ENCODE measurements around the gene CHRNE.
A peak's percentile ranks its signal among the peaks of the same experiment; 100 is the strongest.

CHRNE gene

GRCh38 chr17:4860651-4861050, 42.2 kb downstream of the CHRNE start:
- intact Hi-C loops (cut with DNase I), result no loop called here
- DNase-seq, result peak in 1 of 10 donors; percentile 53

- peak in 3 of 10 donors; percentile 48 to 83 (median 79) for DNase-seq
- intact Hi-C loops (cut with DNase I), result no loop called here
These were observed 42.9 kb downstream of the CHRNE start for GRCh38 chr17:4859816-4860625.

GRCh38 chr17:4858882-4859260, 44.0 kb downstream of the CHRNE start:
- DNase-seq, result peak in 7 of 10 donors; percentile 48 to 92 (median 62)
- intact Hi-C loops (cut with DNase I), result no loop called here

GRCh38 chr17:4858068-4858881, 44.6 kb downstream of the CHRNE start:
- intact Hi-C loops (cut with DNase I), result no loop called here
- DNase-seq, result peak in 8 of 10 donors; percentile 48 to 94 (median 62)

GRCh38 chr17:4857347-4857746, 45.6 kb downstream of the CHRNE start:
- DNase-seq, result peak in 1 of 10 donors; percentile 72
- intact Hi-C loops (cut with DNase I), result loop anchor here (1.0 kb wide), 1 partner anchor 21 kb away; no protein-coding TSS in a partner anchor

GRCh38 chr17:4856937-4857314, 46.0 kb downstream of the CHRNE start:
- intact Hi-C loops (cut with DNase I), result loop anchor here (1.0 kb wide), 1 partner anchor 21 kb away; no protein-coding TSS in a partner anchor
- peak in 8 of 10 donors; percentile 49 to 97 (median 70) for DNase-seq

- DNase-seq, result peak in 2 of 10 donors; percentile 84 to 90
- intact Hi-C loops (cut with DNase I), result no loop called here
These were observed 46.5 kb downstream of the CHRNE start for GRCh38 chr17:4856271-4856936.

- peak in 1 of 10 donors; percentile 76 for DNase-seq
These were observed 48.7 kb downstream of the CHRNE start for GRCh38 chr17:4854111-4854681.

GRCh38 chr17:4853208-4853671, 49.7 kb downstream of the CHRNE start:
- intact Hi-C loops (cut with DNase I), result no loop called here
- peak in 1 of 10 donors; percentile 27 for DNase-seq

More at GRCh38 chr17:4854111-4854681, 48.7 kb downstream of the CHRNE start:
- intact Hi-C loops (cut with DNase I), result no loop called here

- DNase-seq, result peak in 1 of 10 donors; percentile 17
- intact Hi-C loops (cut with DNase I), result no loop called here
These were observed 50.2 kb downstream of the CHRNE start for GRCh38 chr17:4852567-4853207.

- intact Hi-C loops (cut with DNase I), result no loop called here
These were observed 51.8 kb downstream of the CHRNE start for GRCh38 chr17:4851084-4851483.

GRCh38 chr17:4850246-4850645, 52.7 kb downstream of the CHRNE start:
- DNase-seq, result peak in 1 of 10 donors; percentile 15
- intact Hi-C loops (cut with DNase I), result no loop called here

More at GRCh38 chr17:4851084-4851483, 51.8 kb downstream of the CHRNE start:
- no peak for DNase-seq

GRCh38 chr17:4849011-4849536, 53.8 kb downstream of the CHRNE start:
- intact Hi-C loops (cut with DNase I), result no loop called here

More at GRCh38 chr17:4849011-4849536, 53.8 kb downstream of the CHRNE start:
- peak in 1 of 10 donors; percentile 29 for DNase-seq

Measured in posterior cingulate gyrus (tissue), 11 donors.